Activated gamma-delta T cell (primary cell): ENCODE results near the gene EPB41L4B.
"Not testable (repeated sequence)": the region's sequence is repeated elsewhere in the genome, so short reads cannot be mapped to it uniquely, and the experiment has no call there.

Source experiments
- DNase-seq: peaks from one replicate; lab custom pipeline; 2025; lab: John Stamatoyannopoulos, UW
- total RNA-seq, 2 donors: gene quantifications; one replicate each; lab custom pipeline; 2026; lab: John Stamatoyannopoulos, UW

EPB41L4B gene
- total RNA-seq = 0 reads per million in 2 donors

DNA sequence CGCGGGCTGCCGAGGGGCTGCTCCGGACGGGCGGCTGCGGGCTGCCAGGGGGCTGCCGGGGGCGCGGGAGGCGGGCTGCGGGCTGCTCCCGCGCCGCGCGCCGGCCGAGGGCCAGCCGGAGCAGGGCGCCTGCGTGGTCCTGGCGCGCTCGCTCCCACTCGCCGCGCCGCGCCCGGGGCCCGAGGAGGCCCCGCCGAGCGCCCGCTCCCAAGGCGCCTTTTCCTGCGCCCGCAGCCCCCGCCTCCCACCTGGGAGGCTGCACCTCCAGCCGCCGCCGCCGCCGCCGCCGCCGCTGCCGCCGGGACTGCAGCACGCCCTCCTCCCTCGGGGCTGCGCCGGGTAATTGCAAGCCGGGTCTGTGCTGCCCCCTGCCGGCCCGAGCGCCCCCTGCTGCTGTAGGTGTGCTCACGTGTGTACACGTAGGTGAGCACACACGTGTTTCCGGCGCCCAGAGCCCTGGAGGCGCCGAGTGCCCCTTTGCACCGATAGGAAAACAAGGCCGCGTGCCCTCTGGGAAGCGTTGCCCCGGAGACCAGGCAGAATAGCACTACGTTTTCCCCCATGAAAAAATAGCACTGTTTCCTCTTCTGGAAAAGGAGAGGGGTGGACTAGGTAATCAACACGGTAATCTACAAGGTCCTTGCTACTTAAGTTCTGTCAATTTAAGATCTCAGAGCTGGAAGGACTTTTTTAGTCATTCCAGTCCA lies at the start of gene EPB41L4B:
Gene EPB41L4B (minus strand): TSS at position 318 of the 707 bp plus-strand sequence. CDS start 613 bp downstream, outside the sequence.
- peak; percentile 40 for DNase-seq

DNA sequence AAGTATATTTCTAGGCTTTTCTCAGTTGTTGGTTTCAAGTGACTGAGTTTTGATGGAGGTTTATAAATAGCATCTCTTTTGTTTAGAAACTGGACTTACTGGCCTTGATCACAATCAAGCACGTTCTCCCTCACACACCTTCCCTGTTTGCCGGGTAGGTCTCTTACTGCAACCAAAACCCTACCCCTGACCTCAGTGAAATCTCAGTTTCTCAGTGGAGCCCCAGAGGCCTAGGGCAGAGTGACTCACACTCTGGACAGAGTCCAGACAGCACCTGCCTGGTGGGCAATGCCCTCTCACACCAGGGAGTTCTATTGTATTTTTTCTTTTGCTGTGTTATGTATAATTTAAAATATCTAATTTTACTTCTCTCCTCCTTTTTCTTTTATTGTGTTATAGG lies 48.4 kb upstream of the EPB41L4B start:
- DNase-seq = no peak

DNA sequence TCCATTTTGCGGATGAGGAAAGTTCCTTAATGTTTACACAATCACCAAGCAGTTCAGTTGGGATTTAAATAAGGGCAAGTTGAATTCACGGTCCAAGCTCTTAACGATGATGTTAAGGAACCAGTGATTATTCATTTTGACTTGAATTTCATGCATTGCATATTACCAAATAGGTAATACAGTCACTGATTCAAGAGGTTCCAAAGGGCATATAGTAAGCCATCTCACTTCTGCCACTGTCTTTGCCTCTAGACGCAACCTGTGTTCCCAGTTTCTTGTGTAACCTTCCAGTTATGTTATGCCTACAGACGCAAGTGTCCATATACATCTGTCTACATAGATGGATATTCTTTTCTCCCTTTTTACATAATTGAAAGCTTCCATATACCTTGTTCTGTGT lies 39.9 kb upstream of the EPB41L4B start:
- DNase-seq = no peak

DNA sequence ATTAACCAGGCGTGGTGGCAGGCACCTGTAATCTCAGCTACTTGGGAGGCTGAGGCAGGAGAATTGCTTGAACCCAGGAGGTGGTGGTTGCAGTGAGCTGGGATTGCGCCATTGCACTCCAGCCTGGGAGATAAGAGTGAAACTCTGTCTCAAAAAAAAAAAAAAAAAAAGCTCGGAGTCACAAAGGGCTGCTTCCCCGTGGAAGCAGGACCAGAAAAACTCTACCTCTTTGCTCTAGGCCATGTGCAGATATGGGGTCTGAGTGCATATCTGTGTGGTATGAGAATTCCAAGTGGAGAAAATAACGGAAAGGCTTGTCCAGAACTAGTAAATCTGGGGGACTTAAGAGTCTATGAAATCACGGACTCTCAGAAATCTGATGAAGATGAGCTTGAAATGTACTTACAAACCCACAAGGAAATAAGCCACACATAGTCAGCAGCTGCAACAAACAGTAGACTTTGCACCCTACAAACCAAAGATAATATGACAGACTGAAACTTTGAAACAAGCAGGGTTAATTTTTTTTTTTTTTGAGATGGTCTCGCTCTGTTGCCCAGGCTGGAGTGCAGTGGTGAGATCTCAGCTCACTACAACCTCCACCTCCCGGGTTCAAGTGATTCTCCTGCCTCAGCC lies 38.2 kb upstream of the EPB41L4B start:
- not testable (repeated sequence) for DNase-seq

DNA sequence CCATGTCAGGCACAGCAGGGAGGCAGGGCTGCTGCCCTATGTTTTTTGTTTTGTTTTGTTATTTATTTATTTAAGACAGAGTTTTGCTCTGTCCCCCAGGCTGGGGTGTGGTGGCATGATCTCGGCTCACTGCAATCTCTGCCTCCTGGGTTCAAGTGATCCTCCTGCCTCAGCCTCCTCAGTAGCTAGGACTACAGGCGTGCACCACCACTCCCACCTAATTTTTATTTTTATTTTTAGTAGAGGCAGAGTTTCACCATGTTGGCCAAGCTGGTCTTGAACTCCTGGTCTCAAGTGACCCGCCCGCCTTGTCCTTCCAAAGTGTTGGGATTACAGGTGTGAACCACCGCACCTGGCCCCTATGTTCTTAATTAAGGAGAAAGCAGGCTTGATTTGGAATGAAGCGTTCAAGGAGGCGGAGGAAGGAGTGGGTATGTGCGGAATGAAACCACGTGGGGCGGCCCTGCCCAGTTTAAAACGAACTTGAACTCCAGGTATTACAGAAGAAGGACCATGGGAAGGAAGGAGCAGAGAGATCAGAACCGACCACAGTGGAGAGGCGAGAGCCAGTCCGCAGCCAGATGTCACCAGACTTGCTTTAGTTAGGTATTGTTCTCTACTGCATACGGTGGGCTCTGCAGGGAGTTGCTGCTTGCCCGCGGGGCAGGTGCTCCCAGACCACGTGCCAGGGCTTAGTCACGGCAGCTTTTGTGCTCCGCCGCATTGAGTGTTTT lies 34.9 kb upstream of the EPB41L4B start:
- DNase-seq = no peak

DNA sequence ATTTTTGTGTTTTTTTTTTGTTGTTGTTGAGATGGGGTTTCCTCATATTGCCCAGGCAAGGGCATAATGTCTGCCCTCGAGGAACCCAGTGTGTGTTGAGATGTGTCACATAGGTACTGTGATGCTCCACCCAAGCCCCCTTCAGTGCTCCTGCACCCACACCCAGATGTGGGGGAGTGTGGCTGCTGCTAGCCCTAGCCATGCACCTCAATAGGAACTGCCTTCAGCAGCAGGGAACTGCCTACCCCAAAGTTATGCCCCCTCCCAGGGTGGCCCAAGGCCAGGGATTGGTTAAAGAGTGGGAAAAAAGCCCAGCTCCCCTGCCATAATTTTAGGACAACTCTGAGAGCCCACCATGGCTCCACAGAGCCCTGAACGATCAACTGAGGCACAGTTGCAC lies 33.3 kb upstream of the EPB41L4B start:
- DNase-seq = no peak

DNA sequence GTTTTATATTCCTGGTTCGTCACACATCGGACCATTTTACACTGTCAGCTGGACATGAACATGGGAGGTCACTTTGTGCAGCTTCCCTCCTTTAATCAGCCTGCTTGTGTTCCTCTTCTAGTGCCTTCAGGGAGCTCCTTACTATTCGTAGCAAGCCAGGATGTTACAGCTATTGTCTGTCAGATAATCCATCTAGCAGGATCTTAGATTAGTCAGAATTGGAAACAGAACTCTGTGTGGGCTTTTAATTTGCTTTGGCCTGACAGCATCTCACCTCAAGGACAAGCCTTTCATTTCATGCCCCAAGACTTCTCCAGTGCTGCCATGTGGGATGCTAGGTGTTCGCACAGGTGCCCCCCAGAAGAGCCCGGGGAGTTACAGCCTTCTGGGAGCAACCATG lies 30.2 kb upstream of the EPB41L4B start:
- no peak for DNase-seq

DNA sequence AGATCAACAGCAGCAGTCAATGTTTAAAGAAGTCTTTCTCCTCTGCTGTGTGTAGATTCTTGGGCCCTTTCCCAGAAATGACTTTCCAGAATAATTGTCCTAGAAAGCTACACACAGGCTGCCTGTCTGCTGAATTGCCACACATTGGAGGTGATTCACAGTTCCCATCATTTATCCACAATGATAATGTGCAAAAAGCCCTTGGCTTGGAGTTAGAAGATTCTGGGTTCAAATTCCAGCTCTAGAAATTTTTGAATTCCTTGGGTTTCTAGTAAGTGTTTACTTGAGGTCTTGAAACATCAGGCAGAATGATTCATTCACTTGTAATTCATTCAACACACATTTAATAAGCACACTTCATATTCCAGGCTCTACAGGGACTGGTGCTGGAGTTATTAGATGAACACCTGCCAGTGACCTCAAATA lies 28.6 kb upstream of the EPB41L4B start:
- DNase-seq = no peak

DNA sequence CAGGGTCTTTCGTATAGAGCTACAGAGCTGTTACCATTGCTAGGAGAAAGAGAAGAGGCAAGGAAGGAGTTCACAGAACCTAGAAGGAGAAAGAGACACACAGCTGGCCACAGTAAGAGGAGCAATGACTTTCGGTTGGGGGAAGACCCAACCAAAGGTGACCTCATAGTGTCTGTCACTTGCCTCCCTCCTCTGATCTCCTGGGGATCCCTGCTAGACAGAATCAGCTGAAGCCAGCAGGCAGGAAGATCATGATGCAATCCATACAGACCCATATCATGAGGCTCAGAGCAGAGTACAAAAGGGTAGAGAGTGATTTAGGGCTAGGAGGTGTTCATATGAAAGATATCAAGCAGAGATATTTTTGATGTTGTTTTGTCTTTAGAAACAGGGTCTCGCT lies 26.0 kb upstream of the EPB41L4B start:
- DNase-seq = no peak

DNA sequence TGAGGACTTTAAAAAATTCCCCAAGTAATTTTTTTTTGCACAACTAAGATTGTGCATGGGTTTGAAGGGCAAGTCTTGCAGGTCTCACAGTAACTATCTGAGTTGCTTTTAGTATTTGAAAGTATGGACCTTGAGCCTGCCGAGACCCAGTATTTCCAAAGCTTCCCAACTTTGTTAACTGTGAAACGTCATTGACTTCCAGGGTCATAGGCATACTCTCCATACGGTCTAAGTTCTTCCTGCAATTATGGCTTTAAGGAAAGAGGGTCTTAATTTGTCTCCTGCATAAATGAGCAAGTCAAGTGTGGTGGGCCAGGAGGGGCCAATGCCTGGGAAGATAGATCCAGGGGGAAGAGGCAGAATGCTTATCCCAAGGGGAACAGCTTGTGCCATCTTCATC lies 24.0 kb upstream of the EPB41L4B start:
- no peak for DNase-seq

DNA sequence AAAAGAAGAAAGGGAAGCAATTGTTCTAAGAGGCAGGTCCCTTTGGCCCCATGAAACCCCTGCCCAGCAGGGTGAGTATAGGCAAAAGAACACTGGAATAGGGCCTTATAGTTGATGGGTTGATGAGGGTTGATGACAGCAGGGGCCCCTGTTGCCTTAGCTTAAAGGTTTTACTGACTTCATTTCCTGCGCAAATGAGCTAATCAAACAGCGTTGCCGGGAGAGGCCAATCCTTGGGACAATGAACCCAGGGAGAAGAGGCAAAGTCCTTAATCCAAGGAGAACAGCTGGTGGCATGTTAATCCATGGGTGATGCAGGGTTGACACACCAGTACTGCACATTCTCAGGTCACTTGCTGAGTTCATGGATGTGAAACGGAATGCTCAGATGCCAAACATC lies 22.0 kb upstream of the EPB41L4B start:
- DNase-seq = no peak

DNA sequence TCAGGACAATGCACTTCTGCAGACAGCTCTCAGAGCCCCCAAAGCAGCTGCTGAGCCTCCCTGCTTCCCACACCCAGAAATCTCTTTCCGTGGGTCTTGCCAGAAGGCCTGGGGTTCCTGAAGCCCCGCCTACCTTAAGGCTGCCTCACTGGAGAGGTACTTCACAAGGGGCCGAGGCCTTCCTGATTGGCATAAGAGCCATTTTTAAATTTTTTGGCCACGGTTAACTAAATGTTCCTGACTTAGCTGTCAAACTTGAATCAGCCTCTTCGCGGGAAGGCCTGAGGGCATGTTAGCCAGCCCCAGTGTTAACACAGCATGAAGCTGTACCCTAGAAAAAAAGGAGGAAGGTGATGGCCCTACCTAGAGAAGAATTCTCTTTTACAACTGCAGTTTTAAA lies 20.7 kb upstream of the EPB41L4B start:
- DNase-seq = no peak

DNA sequence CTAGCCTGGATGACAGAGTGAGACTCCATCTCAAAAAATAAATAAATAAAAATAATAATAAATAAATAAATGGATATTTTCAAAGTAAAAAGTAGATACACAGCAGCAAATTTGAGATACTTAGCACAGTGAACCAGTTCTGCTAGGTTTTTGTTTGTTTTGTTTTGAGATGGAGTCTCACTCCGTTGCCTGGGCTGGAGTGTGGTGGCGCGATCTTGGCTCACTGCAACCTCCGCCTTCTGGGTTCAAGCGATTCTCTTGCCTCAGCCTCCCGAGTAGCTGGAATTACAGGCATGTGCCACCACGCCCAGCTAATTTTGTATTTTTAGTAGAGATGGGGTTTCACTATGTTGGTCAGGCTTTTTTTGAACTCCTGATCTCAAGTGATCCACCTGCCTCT lies 20.1 kb upstream of the EPB41L4B start:
- DNase-seq = not testable (repeated sequence)

DNA sequence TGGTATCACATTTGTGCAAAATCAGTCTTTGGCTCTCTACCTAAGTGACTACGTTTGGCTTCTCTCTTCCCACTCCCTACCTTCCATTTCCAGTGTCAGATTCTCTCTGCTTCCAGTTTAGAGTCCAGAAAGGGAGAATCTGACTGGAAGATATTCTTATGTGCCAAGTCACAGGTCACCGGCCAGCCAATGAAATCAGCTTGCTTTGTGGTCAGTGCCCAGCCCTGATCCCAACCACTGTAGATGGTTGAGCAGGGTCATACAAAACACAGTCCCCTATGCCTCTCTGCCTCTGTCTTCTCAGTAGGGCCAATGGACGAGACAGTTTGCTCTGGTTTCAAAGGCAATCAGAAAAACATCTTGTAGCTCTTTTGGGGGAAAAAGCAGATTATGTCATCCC lies 15.6 kb upstream of the EPB41L4B start:
- no peak for DNase-seq

DNA sequence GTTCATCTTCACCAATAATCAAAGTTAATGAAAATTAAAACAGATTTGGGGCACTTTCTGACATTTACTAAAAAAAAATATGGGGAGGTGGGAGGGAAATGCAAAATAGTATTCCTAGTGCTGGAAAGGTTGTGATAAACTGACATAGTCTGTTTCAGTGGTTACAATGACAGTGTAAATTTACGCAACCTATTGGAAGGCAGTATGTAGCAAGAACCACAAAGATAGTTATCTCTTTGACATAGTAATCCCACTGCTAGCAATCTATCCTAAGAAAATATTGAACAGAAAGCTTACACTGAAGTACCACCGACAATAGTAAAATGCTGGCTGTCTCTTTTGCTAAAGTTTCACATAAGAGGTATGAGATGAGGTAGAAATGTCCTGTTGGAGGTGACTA lies 15.1 kb upstream of the EPB41L4B start:
- DNase-seq = no peak

DNA sequence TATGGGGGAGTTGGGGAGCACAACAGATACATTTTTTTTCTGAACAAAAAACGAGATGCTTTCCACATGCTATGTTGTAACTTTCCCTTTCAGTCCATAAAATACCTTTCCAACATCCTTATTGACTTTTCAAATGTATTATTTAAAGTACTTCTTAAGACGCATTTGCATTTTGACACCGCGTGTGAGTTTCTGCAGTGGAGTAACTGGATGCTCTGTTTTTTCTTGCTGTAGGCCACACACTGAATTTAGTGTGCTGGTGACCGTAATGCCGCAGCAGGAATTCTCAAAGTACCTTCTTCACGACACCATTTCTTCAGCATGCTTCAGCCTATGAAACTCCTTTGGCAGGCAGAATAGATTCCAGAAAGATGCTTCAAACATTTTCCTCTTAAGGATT lies 14.3 kb upstream of the EPB41L4B start:
- no peak for DNase-seq

DNA sequence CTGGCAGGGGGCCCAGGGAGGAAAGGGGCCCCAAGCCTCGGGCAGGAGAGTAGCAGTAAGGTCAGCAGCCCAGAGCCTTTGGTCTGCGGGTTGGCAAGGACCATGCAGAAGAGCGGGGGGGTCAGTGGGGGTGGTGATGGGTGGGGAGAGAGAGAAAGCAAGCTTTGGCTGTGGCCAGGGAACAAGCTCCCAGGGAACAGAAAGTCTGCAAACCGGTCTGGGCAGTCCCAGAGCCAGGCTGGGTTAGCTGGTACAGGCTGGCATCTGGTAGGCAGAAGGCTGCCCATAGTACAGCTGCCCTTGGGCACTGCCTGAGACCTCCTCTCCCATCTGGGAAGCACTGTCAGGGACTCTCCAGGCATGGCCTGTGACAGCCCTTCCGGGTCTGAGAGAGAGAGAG lies 10.5 kb upstream of the EPB41L4B start:
- no peak for DNase-seq

DNA sequence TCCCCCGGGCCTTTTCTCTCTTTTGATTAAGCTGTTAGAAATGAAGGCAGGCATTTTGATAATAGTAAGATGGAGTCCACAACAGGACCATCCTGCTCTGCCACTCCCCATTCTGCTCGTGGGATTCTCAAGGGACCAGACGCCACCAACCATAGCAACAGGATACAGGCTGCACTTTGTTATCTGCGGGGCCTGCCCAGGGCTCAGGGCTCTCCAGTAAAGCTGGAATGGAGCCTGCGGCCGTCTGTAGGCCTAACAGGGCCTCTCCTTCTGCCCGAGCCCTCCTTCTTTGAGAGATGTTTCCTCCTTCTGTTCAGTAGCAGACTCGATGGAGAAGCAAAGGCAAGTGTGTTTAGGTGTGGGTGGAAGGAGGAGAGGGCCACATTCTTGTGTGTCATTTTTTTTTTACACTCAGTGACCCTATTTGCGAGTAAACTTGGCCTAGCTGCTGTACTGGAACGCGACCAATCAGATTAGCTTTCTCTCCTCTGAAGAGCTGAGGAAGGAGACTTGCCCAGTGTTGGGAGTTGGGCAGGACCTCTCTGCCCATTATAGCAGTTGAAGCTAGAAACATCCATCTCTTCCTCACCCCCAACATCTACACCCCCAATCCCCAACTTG lies 8.9 kb upstream of the EPB41L4B start:
- no peak for DNase-seq

DNA sequence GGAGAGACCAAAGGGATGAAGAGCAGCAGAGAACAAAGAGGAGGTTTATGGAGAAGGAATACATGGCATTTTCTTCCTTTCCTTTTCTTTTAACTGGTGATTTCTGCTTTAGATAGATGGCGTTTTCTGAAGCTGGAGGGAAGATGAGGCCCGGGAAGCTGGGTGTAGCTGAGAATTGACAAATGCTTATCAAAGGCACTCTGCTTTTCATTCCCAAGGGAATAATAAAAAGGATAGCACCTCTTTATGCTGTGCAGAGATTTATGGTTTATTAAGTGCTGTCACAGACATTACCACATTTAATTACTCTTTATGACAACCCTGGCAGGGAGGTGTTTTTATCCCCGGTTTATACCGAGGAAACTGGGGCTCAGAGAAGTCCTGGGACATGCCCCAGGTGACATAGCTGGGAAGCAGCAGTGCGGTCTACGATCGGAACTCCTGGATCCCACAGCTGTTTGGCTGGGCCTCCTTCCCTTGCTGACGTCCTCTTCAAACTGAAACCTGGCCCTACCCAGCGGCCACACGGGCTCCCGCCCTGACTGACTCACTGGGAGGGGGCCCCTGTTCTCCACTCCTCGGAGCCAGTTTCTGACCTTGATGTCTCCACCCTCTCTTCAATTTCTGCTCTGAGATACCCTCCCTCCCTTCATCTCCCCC lies 8.2 kb upstream of the EPB41L4B start:
- no peak for DNase-seq

DNA sequence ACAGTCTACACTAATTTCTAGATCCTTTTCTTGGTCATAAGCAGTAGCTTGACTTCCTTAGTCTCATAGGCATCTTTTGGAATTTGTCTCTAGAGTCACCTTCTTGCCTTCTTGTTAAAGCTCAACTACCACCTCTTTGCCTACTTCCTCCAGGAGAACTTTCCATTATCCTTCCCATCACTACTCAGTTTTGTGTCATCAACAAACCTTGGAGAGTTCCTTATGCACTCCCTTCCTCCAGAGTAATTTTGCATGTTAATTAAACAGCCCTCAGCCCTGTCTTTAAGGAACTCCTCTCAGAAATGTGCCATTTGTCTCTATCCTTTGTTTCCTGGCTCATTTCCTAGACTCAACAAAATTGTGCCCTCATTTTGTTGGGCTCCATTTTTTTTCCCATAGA lies 4.2 kb upstream of the EPB41L4B start:
- no peak for DNase-seq

DNA sequence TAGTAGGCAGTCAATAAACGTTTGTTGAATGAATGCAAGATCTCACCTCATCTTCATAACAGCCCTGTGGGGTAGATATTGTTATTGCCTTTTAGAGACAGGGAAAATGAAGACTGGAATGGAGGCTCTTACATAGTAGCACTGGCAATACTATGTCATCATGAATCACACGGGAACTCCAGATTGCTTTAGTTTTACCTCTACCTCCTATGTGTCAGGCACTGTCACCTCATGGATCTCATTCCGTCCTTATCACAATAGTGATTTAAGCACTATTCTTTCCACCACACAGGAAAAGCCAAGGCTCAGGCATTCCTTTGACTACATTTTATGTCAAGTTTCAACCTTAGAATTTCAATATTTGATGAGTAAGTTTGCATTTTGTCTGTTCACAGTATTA lies 2.9 kb upstream of the EPB41L4B start:
- DNase-seq = no peak

DNA sequence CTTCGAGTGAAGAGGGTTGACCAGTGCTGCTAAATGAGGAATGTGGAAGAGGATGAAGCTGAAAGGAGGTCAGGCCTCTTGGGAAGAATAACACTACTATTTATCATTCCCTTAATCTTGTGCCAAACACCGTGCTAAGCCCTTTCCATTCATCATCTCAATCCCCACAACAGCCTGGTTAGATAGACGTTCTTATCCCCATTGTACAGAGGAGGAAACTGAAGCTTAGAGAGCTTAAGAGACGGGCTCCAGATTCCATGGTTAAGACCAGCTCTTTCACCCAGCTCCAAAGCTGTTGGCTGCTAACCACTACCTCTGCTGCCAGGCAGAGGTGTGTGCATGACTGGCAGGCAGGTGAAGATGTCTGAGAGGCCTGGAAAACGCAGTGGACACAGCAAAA lies 868 bp upstream of the EPB41L4B start:
- no peak for DNase-seq
